GM12878 (cell line): ENCODE results near the gene UBQLN1. TPM values are rescaled to one million over a fixed set of nuclear protein-coding genes. Genes with fewer than 3 reads are reported as not detected.
A peak's percentile ranks its signal among the peaks of the same experiment; 100 is the strongest.

Source experiments
- ATAC-seq: fragments of 200-7000 bp; cut with Tn5 transposase; 3 replicates; pipeline ENCODE4 v1.9.1; 2020; ENCODE audit warnings: mild to moderate bottlenecking, moderate library complexity
- BruUV-seq: library from RNA; stranded (reverse); fragments of 400-500 nt; replicated peaks from 2 replicates; lab custom pipeline; 2021; lab: Mats Ljungman, UMichigan
- CTCF ChIA-PET: fragments of 300-600 bp; sonication (Branson Sonifier 250); formaldehyde crosslinking; extraction: SDS; loops from one replicate; lab custom pipeline; 2021; ENCODE audit warnings: inconsistent platforms; lab: Yijun Ruan, JAX
- POLR2A ChIA-PET: fragments of 350-600 bp; formaldehyde crosslinking; extraction: SDS; loops from one replicate; lab custom pipeline; 2021; ENCODE audit warnings: inconsistent platforms; lab: Charles Lee
- RAD21 ChIA-PET: fragments of 300-600 bp; sonication (Branson Sonifier 250); formaldehyde crosslinking; loops from one replicate; lab custom pipeline; 2023; ENCODE audit warnings: antibody characterized with exemption; ENCODE audit not compliant: unreplicated experiment; lab: Charles Lee
- SMC1A ChIA-PET: fragments of 300-600 bp; sonication (Branson Sonifier 250); formaldehyde crosslinking; loops from one replicate; lab custom pipeline; 2023; ENCODE audit not compliant: unreplicated experiment, uncharacterized antibody; lab: Charles Lee
- DNase-seq: peaks from one replicate; pipeline ENCODE4 v3.0.0-alpha.2; 2011; ENCODE audit warnings: low read depth, low spot score
- FAIRE-seq: peaks from 3 replicates; lab custom pipeline; 2011; peaks lifted over from hg19 to GRCh38; lab: Jason Lieb, UNC
- H2AFZ ChIP-seq: 2 replicates; pipeline ENCODE4 v1.6.0; 2011; ENCODE audit warnings: low read depth, low read length, control low read depth; ENCODE audit not compliant: control insufficient read depth
- H3K27ac ChIP-seq: 2 replicates; pipeline ENCODE4 v1.5.1; 2011; ENCODE audit warnings: control low read depth; ENCODE audit not compliant: control insufficient read depth, insufficient read depth
- H3K27me3 ChIP-seq, 2 experiments: replicated peaks in 1 of 2; 2 replicates each; pipeline versions ENCODE4 v1.6.0 to v1.6.1; 2011; ENCODE audit warnings: low read length in 1 of 2; ENCODE audit not compliant: control insufficient read depth in 2 of 2, insufficient read depth in 2 of 2
- H3K36me3 ChIP-seq, 2 experiments: 2 replicates each; pipeline ENCODE4 v1.5.1; 2011; ENCODE audit warnings: low read length in 1 of 2; ENCODE audit not compliant: control insufficient read depth in 2 of 2, insufficient read depth in 2 of 2
- H3K4me1 ChIP-seq: 2 replicates; pipeline ENCODE4 v1.6.1; 2011; ENCODE audit warnings: mild to moderate bottlenecking, low read length, moderate library complexity, mixed read lengths; ENCODE audit not compliant: control insufficient read depth, insufficient read depth
- H3K4me2 ChIP-seq: 2 replicates; pipeline ENCODE4 v1.6.0; 2011; ENCODE audit warnings: control low read depth; ENCODE audit not compliant: control insufficient read depth, insufficient read depth
- H3K4me3 ChIP-seq: fragments of 200-600 bp; sonication (generic); 2 replicates; pipeline ENCODE4 v1.5.1; 2016
- H3K79me2 ChIP-seq: 2 replicates; pipeline ENCODE4 v1.6.0; 2011; ENCODE audit warnings: low read length; ENCODE audit not compliant: control insufficient read depth, insufficient read depth
- H3K9ac ChIP-seq: 2 replicates; pipeline ENCODE4 v1.8.0; 2011; ENCODE audit warnings: low read length, control low read depth, mixed read lengths; ENCODE audit not compliant: control insufficient read depth, insufficient read depth
- H3K9me3 ChIP-seq: replicated peaks from 3 replicates; pipeline ENCODE4 v1.5.1; 2011; ENCODE audit warnings: mild to moderate bottlenecking, low read length; ENCODE audit not compliant: control insufficient read depth, insufficient read depth
- H4K20me1 ChIP-seq: 2 replicates; pipeline ENCODE4 v1.6.0; 2011; ENCODE audit not compliant: control insufficient read depth, insufficient read depth
- BCL11A ChIP-seq: IDR thresholded peaks from 2 replicates; pipeline ENCODE4 v1.6.1; 2011; ENCODE audit warnings: low read depth, low read length
- DPF2 ChIP-seq: fragments of 450-650 bp; IDR thresholded peaks from 2 replicates; pipeline ENCODE4 v1.6.1; 2017; ENCODE audit warnings: mild to moderate bottlenecking
- GABPA ChIP-seq: IDR thresholded peaks from 2 replicates; pipeline ENCODE4 v1.6.1; 2014; ENCODE audit warnings: antibody characterized with exemption, low read depth, mild to moderate bottlenecking, inconsistent platforms
- IKZF2 ChIP-seq, 2 experiments: fragments of 450-650 bp; IDR thresholded peaks; 2 replicates each; pipeline ENCODE4 v1.6.1; 2017; ENCODE audit warnings: mild to moderate bottlenecking in 2 of 2, moderate library complexity in 2 of 2
- MTA2 ChIP-seq: fragments of 450-650 bp; IDR thresholded peaks from 2 replicates; pipeline ENCODE4 v1.6.1; 2016; ENCODE audit warnings: low read depth, mild to moderate bottlenecking, moderate library complexity
- MXI1 ChIP-seq: fragments of 150-350 bp; IDR thresholded peaks from 2 replicates; pipeline ENCODE4 v1.6.1; 2011; ENCODE audit warnings: low read depth, mild to moderate bottlenecking, inconsistent platforms, low read length, improper control_type of control experiment
- MYB ChIP-seq: fragments of 150-350 bp; IDR thresholded peaks from 2 replicates; pipeline ENCODE4 v1.6.1; 2014; ENCODE audit warnings: mild to moderate bottlenecking, low read depth, low read length, borderline replicate concordance
- MYC ChIP-seq: IDR thresholded peaks from 2 replicates; pipeline ENCODE4 v1.6.1; 2011; ENCODE audit warnings: mild to moderate bottlenecking, low read length, moderate library complexity, inconsistent platforms; ENCODE audit not compliant: insufficient read depth, insufficient replicate concordance, insufficient read length, severe bottlenecking
- NR2C1 ChIP-seq: fragments of 450-650 bp; IDR thresholded peaks from 2 replicates; pipeline ENCODE4 v1.6.1; 2017; ENCODE audit warnings: antibody characterized with exemption, mild to moderate bottlenecking, moderate library complexity
- PBX3 ChIP-seq: IDR thresholded peaks from 2 replicates; pipeline ENCODE4 v1.6.1; 2011; ENCODE audit warnings: mild to moderate bottlenecking, low read depth, low read length, moderate library complexity; ENCODE audit not compliant: insufficient replicate concordance
- POLR2AphosphoS2 ChIP-seq: IDR thresholded peaks from 2 replicates; pipeline ENCODE4 v1.6.1; 2011; ENCODE audit warnings: low read depth, mild to moderate bottlenecking, low read length, improper control_type of control experiment, moderate library complexity
- SMARCA5 ChIP-seq: fragments of 450-650 bp; IDR thresholded peaks from 2 replicates; pipeline ENCODE4 v1.6.1; 2017; ENCODE audit warnings: mild to moderate bottlenecking
- SP1 ChIP-seq: IDR thresholded peaks from one replicate; pipeline ENCODE4 v1.6.1; 2011; ENCODE audit warnings: low read depth, low read length
- TCF3 ChIP-seq: IDR thresholded peaks from 2 replicates; pipeline ENCODE4 v1.6.1; 2012; ENCODE audit warnings: low read depth, mild to moderate bottlenecking, low read length, borderline replicate concordance; ENCODE audit not compliant: insufficient read depth
- ZNF207 ChIP-seq: fragments of 450-650 bp; IDR thresholded peaks from 2 replicates; pipeline ENCODE4 v1.6.1; 2014; ENCODE audit warnings: antibody characterized with exemption, mild to moderate bottlenecking, borderline replicate concordance
- ZZZ3 ChIP-seq: IDR thresholded peaks from 2 replicates; pipeline ENCODE4 v1.6.1; 2011; ENCODE audit warnings: low read depth; ENCODE audit not compliant: control insufficient read depth, insufficient read length
- WGBS: methylation state at CpG from one replicate; pipeline ENCODE4 v1.1.6; 2016; ENCODE audit warnings: low lambda C conversion rate; ENCODE audit not compliant: insufficient replicate concordance, insufficient coverage; ENCODE audit errors: missing lambda C conversion rate; 5-methylcytosine and 5-hydroxymethylcytosine counted together
- in situ Hi-C: fragments of 300-500 bp; cut with MboI; formaldehyde crosslinking; loops from 9 replicates; pipeline ENCODE4 v1.14.3; 2018; ENCODE audit warnings: mixed read lengths
- intact Hi-C: fragments of 100-400 bp; cut with micrococcal nuclease; formaldehyde crosslinking; loops from one replicate; pipeline ENCODE4 v1.14.2; 2022; ENCODE audit not compliant: unreplicated experiment
- polyA plus RNA-seq, 11 experiments: library from polyadenylated mRNA; depleted of rRNA in 4 of 11; unstranded in 6 of 11; stranded (reverse) in 5 of 11; fragments of >200 nt; fragmentation: Nextera tagmentation in 4 of 11; fragmentation: Illumina TruSeq in 1 of 11; extraction: Ambion mirVana in 4 of 11; extraction: Trizol in 1 of 11; gene quantifications; 1 replicate in 1 of 11; 2 replicates in 10 of 11; pipeline versions ENCODE4 v1.2.1 to v1.2.3, GENCODE V29; 2011 to 2016; ENCODE audit warnings: inconsistent platforms in 2 of 11, missing spikeins in 2 of 11, low read depth in 1 of 11
- total RNA-seq, 4 experiments: library from RNA; depleted of rRNA in 3 of 4; stranded (reverse); fragments of >200 nt in 3 of 4; fragmentation: Illumina TruSeq in 1 of 4; extraction: Trizol in 1 of 4; gene quantifications; 2 replicates each; pipeline versions ENCODE4 v1.2.1 to v1.2.3, GENCODE V29; 2013 to 2021
- TF ChIP-seq, protein P1 (sequence below): fragments of 450-650 bp; formaldehyde crosslinking; IDR thresholded peaks from 2 replicates; pipeline ENCODE4 v1.4.0; 2022; ENCODE audit warnings: mild to moderate bottlenecking, moderate library complexity

Gene UBQLN1
- total and polyA plus RNA-seq, 10 of the 15 experiments (the other 5 are each of a cell fraction or from before 2014, with no cell fraction given) = 12.4 to 118 (median 66.1) TPM

- no peak for FAIRE-seq
- ChIA-PET SMC1A (interaction anchor here (0.7 to 3.0 kb wide), 6 partner anchors 14 to 84 kb away, joined by 3 to 12 read pairs (median 6); partner anchors contain the start of gene UBQLN1), CTCF (interaction anchor here (0.6 to 3.1 kb wide), 10 partner anchors 14 to 669 kb away, joined by 3 to 21 read pairs (median 4); partner anchors contain the start of gene UBQLN1), POLR2A (interaction anchor here (2.3 kb wide), 1 partner anchor 84 kb away, joined by 10 read pairs; the partner anchor contains the start of gene UBQLN1), RAD21 (interaction anchor here (1.2 to 2.4 kb wide), 3 partner anchors 26 to 289 kb away, joined by 3 to 14 read pairs (median 4); no protein-coding TSS in a partner anchor)
- peak within 1 kb of the TSS; percentile 97 for H3K4me3 ChIP-seq
- peak within 1 kb of the TSS; percentile 94 for H3K4me2 ChIP-seq
- H2AFZ ChIP-seq = peak within 1 kb of the TSS; percentile 95
- peak; percentile 94 for ATAC-seq
- in situ Hi-C loops (loop anchor here (5.0 to 25.0 kb wide), 2 partner anchors 294 to 639 kb away; no protein-coding TSS in a partner anchor), intact Hi-C loops (loop anchor here (1.0 to 2.0 kb wide), 3 partner anchors 46 to 298 kb away; partner anchors contain the start of genes KIF27 and UBQLN1)
- peak within 1 kb of the TSS; percentile 93 for H3K9ac ChIP-seq
- DNase-seq = no peak
- no TSS peak for BruUV-seq
- no peaks in the 10 kb centered on the region for H3K9me3 ChIP-seq
- 2% methylated on average over 60 of the region's 79 CpGs for WGBS
- peaks cover 8% of the 10 kb centered on the region for H3K79me2 ChIP-seq
- H3K4me1 ChIP-seq = peaks cover 6% of the 10 kb centered on the region; the same call in 1 of the 2 replicates
- no peaks in the 10 kb centered on the region for H3K27me3 ChIP-seq
- H3K27ac ChIP-seq = peak within 1 kb of the TSS; percentile 91
- H4K20me1 ChIP-seq = no peaks in the 10 kb centered on the region
- H3K36me3 ChIP-seq = peaks cover 0 to 4% of the 10 kb centered on the region in 2 experiments; a peak in 2 of 4 replicates
- TF ChIP-seq TCF3 = 0 out of 2 replicates have a peak, but pooled peaks have one; percentile 4
- TF ChIP-seq DPF2 = peak; percentile 79
- TF ChIP-seq MTA2 = no peak
- TF ChIP-seq, protein P1, sequence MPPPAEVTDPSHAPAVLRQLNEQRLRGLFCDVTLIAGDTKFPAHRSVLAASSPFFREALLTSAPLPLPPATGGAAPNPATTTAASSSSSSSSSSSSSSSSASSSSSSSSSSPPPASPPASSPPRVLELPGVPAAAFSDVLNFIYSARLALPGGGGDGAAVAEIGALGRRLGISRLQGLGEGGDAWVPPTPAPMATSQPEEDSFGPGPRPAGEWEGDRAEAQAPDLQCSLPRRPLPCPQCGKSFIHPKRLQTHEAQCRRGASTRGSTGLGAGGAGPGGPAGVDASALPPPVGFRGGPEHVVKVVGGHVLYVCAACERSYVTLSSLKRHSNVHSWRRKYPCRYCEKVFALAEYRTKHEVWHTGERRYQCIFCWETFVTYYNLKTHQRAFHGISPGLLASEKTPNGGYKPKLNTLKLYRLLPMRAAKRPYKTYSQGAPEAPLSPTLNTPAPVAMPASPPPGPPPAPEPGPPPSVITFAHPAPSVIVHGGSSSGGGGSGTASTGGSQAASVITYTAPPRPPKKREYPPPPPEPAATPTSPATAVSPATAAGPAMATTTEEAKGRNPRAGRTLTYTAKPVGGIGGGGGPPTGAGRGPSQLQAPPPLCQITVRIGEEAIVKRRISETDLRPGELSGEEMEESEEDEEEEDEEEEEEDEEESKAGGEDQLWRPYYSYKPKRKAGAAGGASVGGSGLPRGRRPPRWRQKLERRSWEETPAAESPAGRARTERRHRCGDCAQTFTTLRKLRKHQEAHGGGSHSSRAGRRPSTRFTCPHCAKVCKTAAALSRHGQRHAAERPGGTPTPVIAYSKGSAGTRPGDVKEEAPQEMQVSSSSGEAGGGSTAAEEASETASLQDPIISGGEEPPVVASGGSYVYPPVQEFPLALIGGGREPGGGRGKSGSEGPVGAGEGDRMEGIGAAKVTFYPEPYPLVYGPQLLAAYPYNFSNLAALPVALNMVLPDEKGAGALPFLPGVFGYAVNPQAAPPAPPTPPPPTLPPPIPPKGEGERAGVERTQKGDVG (CRISPR knock-in tag) = no peak
- no peak for TF ChIP-seq NR2C1
- TF ChIP-seq MYB = no peak
- no peak for TF ChIP-seq ZNF207
- no peak for TF ChIP-seq SP1
- TF ChIP-seq MXI1 = no peak
- no peak; a peak in 2 of 4 replicates for TF ChIP-seq IKZF2 (IDR thresholded peaks at IDR 0.05)
- no peak for TF ChIP-seq GABPA
- TF ChIP-seq ZZZ3 = no peak
- TF ChIP-seq MYC = no peak
- TF ChIP-seq SMARCA5 = no peak
- no peak for TF ChIP-seq BCL11A
- TF ChIP-seq POLR2AphosphoS2 = no peak; the same call in 1 of the 2 replicates
- no peak for TF ChIP-seq PBX3
Measured at GRCh38 chr9:83622939-83623678, 84.6 kb downstream of the UBQLN1 start, which contains the start of gene IDNK. IDNK (plus strand) TSS chr9:83623143; CDS start chr9:83623172, 29 bp downstream.
